HG03135 (cell line): ENCODE measurements around the gene BRCA1.
A peak's percentile ranks its signal among the peaks of the same experiment; 100 is the strongest.

ENCODE experiments used
- ATAC-seq: cut with Tn5 transposase; IDR thresholded peaks from one replicate; pipeline ENCODE4 v1.9.1; 2021; ENCODE audit warnings: mild to moderate bottlenecking, moderate library complexity; ENCODE audit not compliant: unreplicated experiment

The BRCA1 gene

GRCh38 chr17:43025766-43026537 is 99.2 kb downstream of the BRCA1 start:
- ATAC-seq, result no peak

DNA sequence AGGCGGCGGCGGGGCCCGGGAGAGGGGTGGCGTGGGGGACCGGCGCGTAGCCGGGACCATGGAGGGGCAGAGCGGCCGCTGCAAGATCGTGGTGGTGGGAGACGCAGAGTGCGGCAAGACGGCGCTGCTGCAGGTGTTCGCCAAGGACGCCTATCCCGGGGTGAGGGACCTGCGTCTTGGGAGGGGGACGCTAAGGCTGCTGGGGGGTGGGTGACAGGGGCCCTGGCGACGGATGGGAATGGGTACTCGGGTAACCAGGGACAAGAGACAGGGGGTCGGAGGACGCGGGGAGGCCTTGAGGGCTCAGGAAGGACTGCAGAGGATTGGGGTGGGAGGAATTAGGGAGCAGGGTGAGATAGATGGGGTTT is 99.9 kb downstream of the BRCA1 start:
- ATAC-seq, result no peak

GRCh38 chr17:43024407-43025289 is 100.5 kb downstream of the BRCA1 start, which contains the start of gene RND2:
RND2 (plus strand) TSS chr17:43025231; CDS start chr17:43025348, 117 bp downstream.
- ATAC-seq, result peak; percentile 47

- no peak for ATAC-seq
Measured at GRCh38 chr17:43021741-43022512, 103.2 kb downstream of the BRCA1 start, which contains the start of gene VAT1. VAT1 (minus strand) TSS chr17:43022385; CDS start chr17:43022322, 63 bp downstream.

GRCh38 chr17:43020789-43021740 is 104.1 kb downstream of the BRCA1 start:
- no peak for ATAC-seq

DNA sequence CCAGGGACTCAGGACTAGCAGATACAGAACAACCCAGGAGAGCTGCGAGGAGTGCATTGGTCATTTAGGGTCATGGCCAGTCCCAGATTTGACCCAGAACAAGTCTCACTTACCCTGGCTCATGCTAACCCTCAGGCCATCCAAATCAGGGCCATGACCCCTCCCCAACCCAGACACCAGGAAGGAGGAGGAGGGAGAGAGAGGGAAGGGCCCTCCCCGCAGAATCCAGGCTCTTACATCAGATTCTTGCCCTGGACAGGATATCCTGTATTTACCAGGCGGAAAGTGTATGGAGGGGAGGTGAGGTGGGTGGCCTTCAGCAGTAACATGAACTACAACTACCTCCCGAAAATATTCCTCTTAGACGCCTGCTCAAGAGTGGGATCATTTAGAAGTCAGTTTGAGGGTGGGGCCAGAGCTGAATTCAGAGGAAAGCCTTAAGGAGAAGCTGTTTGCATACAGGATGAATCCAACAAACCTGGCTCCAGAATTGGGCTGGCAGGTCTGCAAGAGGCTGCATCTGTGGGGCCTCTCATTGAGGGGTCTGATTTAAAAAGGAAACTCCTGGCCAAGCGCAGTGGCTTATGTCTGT is 105.0 kb downstream of the BRCA1 start:
- ATAC-seq, result no peak

DNA sequence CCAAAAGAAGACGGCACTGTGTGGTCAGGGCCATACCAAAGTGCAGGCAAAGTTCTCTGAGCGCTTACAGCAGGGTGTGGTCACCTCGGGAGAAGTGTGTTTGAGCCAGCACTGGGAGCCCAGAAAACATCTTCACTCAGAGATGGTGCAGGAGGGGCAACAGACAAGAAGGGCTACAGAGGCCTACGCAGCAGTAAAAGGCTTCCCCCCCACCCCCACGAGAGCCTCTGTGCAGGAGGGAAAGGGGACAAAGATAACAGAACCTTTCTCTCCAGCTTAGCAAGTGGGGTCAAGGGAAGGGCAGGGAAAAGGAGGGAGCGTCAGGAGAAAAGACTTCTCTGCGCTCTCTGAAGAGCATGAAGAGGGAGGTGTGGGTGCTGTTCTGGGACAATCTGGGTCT is 105.7 kb downstream of the BRCA1 start:
- no peak for ATAC-seq

- no peak for ATAC-seq
Measured at GRCh38 chr17:43018932-43019331, 106.2 kb downstream of the BRCA1 start.

GRCh38 chr17:43018008-43018853 is 106.9 kb downstream of the BRCA1 start:
- ATAC-seq, result no peak

GRCh38 chr17:43016216-43016615 is 108.9 kb downstream of the BRCA1 start:
- no peak for ATAC-seq

DNA sequence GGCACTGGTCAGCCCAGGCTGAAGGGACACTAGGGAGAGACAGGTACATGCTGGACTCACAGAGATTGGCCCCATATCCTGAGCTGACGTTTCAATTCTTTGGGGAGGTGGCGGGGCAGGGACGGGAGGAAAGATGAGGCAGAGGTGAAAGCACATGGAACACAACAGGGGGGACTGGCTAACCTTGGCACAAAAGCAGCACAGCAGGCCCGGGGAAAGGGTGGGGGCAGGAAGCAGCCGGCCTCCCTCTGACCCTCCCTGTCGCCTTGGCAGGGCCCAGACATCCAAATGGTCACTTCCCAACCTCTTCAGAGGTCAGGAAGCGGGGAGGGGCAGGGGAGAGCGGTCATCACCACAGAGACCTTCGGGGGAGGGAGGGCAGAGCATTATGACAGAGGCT is 109.6 kb downstream of the BRCA1 start:
- no peak for ATAC-seq

DNA sequence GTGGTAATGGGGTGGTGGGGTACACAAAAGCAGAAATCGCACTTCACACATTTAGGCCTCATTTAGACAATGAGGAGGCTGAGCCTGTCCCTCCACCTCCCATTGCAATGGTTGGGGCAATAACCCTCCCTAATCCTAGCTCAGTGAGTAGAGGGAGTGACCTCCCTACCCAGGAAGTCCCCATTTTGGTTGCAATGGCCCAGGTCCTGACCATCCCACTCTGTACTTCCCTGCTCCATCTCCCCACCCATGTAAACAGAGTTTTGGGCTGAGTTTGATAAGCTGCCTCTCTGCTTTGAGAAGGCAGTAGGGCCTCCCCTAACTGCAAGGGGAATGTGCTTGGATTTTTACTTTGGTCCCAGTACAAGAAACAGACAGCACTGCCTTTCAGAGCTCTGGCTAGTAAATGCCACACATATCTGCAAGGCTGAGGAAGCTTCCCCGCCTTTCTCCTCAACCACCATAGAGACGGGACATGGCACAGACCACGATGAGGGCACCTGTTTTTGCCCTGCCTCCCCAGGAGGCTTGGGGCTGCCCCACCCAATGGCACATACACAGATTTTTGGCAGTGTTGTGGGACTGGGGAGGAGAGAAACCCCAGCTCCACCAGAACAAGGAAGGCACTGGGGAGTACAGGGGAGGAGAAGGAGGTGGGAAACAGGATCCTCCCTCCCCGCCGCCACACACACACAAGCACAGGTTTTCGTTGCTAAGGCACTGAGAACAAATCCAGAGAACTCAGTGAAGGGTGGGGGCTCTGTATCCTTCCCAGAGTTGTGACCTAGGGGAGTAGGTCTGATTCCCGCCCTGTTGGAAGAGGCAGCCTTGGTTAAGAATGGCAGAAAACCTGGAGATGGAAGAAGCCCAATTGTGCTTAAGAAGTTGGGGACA is 110.3 kb downstream of the BRCA1 start:
- no peak for ATAC-seq

DNA sequence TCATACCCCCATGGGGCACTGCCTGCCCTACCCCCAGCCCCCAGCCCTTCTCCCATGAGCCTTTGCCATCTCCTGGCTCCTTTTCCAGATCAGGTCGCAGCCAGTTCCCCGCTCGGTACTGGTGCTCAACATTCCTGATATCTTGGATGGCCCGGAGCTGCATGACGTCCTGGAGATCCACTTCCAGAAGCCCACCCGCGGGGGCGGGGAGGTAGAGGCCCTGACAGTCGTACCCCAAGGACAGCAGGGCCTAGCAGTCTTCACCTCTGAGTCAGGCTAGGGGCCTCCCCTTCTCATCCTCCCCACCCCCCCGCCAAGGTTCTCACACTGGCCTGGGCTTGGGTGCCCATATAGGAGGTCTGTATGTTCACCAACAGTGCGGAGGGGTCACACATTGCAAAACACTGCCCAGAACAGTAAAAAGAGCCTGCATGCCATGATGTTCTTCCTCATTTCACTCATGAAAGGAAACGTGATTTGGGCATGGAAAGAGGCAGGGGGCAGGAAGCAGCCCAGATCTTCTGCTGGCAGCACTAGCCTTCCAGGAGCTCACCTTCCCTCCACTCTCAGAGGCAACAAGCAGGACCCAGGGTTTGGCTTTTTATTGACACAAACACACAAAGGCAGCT is 111.0 kb downstream of the BRCA1 start:
- no peak for ATAC-seq

DNA sequence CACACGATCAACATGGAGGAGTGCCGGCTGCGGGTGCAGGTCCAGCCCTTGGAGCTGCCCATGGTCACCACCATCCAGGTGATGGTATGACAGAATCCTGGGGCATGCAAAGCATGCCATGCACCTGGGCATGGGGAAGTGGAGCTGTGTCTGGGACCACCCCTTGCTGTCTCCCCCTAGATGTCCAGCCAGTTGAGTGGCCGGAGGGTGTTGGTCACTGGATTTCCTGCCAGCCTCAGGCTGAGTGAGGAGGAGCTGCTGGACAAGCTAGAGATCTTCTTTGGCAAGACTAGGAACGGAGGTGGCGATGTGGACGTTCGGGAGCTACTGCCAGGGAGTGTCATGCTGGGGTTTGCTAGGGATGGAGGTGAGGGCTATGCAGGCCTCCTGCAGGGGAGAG is 111.9 kb downstream of the BRCA1 start:
- ATAC-seq, result no peak

- ATAC-seq, result no peak
Measured at GRCh38 chr17:43011728-43012472, 113.3 kb downstream of the BRCA1 start.

DNA sequence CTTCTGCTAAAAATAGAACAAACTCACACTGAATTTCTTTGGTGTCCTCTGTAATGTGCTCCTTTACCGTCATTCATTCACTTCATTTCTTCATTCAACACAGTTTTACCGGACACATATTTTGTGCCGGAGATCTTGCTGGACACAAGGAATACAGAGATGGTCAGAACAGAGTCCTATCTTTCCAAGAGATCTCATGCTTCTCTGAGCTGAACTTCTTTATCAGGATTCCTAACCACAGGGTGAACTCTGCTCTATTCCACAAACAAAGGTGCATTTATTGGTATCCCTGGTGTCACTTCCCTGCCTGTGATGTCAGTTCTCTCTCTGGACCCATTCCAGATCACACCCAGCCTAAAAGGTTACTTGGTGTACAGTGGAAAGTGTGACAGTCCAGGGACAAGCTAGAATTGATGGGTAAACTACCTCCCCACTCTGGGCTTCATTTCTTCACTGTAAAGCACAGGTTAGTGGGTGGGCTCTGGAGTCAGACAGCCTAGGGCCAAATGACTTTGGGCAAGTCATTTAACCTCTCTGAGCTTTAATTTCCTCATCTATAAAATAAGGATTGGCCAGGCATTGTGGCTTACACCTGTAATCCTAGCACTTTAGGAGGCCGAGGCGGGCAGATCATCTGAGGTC is 114.4 kb downstream of the BRCA1 start:
- no peak for ATAC-seq
